Tibial nerve (tissue), 4 donors: ENCODE results near the gene NKD1. TPM values are rescaled to one million over a fixed set of nuclear protein-coding genes. Genes with fewer than 3 reads are reported as not detected.
A peak's percentile ranks its signal among the peaks of the same experiment; 100 is the strongest.

Experiments used
- DNase-seq, 2 donors: peaks; one replicate each; pipeline ENCODE4 v3.0.0-alpha.2; 2019; ENCODE audit warnings: low spot score in 2 of 2
- H3K27ac ChIP-seq, 4 donors: fragments of 200-600 bp; sonication (generic) in 3 of 4; one replicate each; pipeline ENCODE4 v1.5.1; 2017 to 2019; ENCODE audit warnings: mild to moderate bottlenecking in 1 of 4
- H3K27me3 ChIP-seq, 2 donors: fragments of 200-600 bp; sonication (generic) in 1 of 2; one replicate each; pipeline versions ENCODE4 v1.5.1 to v1.6.0; 2017 to 2019
- H3K36me3 ChIP-seq, 3 donors: fragments of 200-600 bp; sonication (generic); one replicate each; pipeline ENCODE4 v1.5.1; 2018 to 2019
- H3K4me1 ChIP-seq, 4 donors: fragments of 200-600 bp; sonication (generic) in 3 of 4; one replicate each; pipeline ENCODE4 v1.5.1; 2017 to 2019
- H3K4me3 ChIP-seq, 4 donors: fragments of 200-600 bp; sonication (generic) in 3 of 4; one replicate each; pipeline ENCODE4 v1.5.1; 2017 to 2019; ENCODE audit warnings: mild to moderate bottlenecking in 1 of 4, moderate library complexity in 1 of 4
- H3K9me3 ChIP-seq, 4 donors: fragments of 200-600 bp; sonication (generic) in 3 of 4; one replicate each; pipeline ENCODE4 v1.5.1; 2017 to 2019
- EP300 ChIP-seq, 2 donors: sonication (generic); formaldehyde crosslinking; IDR thresholded peaks; one replicate each; pipeline ENCODE4 v1.6.1; 2017; ENCODE audit warnings: antibody characterized with exemption in 2 of 2, mild to moderate bottlenecking in 1 of 2
- POLR2A ChIP-seq, 2 donors: fragments of 450-650 bp; IDR thresholded peaks; one replicate each; pipeline ENCODE4 v1.6.1; 2017; ENCODE audit warnings: antibody characterized with exemption in 2 of 2, mild to moderate bottlenecking in 2 of 2, moderate library complexity in 2 of 2
- WGBS, 2 donors: methylation state at CpG; one replicate each; pipeline ENCODE4 v1.1.5; 2018; 5-methylcytosine and 5-hydroxymethylcytosine counted together
- total RNA-seq, 4 donors: library from RNA; depleted of rRNA; stranded (reverse); fragments of >200 nt; gene quantifications; one replicate each; pipeline ENCODE4 v1.1.0, GENCODE V29; 2016
- TF ChIP-seq, protein P1 (sequence below), 5 experiments: fragments of 200-600 bp in 3 of 5; fragments of 450-650 bp in 2 of 5; sonication (generic) in 3 of 5; IDR thresholded peaks; one replicate each; pipeline ENCODE4 v1.5.1; 2016 to 2019; ENCODE audit warnings: antibody characterized with exemption in 5 of 5, mild to moderate bottlenecking in 3 of 5, moderate library complexity in 2 of 5

Gene NKD1
- total RNA-seq, 4 donors from 2014 or later: 20.1 to 92.4 (median 43.1) TPM

DNA sequence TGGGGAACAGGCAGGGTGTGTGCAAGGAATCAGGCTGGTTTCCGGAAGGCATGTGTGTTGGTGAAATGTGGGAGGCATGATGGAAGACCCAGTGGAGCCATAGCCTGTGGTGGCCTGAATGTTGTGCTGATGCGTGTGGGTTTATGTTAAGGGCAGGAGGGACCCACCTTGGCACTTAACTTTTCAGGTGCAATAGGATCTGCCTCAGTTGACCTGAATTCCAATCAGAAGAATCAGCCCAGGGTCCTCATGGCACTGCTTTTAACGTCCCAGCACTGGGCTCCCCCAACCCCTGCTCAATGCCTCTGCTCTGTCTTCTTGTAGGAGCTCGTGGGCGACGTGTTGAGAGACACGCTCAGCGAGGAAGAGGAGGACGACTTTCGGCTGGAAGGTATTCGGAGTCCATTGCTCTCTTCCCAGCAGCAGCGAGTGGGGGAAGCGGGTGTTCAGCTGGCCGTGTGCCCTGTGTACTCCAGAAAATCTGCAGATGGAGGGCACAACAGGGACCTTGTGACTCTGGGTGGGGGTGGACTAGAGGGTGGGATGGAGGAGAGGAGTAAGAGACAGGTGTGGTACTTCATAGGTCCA lies 59.9 kb downstream of the NKD1 start:
- TF ChIP-seq, protein P1, sequence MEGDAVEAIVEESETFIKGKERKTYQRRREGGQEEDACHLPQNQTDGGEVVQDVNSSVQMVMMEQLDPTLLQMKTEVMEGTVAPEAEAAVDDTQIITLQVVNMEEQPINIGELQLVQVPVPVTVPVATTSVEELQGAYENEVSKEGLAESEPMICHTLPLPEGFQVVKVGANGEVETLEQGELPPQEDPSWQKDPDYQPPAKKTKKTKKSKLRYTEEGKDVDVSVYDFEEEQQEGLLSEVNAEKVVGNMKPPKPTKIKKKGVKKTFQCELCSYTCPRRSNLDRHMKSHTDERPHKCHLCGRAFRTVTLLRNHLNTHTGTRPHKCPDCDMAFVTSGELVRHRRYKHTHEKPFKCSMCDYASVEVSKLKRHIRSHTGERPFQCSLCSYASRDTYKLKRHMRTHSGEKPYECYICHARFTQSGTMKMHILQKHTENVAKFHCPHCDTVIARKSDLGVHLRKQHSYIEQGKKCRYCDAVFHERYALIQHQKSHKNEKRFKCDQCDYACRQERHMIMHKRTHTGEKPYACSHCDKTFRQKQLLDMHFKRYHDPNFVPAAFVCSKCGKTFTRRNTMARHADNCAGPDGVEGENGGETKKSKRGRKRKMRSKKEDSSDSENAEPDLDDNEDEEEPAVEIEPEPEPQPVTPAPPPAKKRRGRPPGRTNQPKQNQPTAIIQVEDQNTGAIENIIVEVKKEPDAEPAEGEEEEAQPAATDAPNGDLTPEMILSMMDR (IDR thresholded peaks at IDR 0.05): no peak
- no peak for TF ChIP-seq EP300 (IDR thresholded peaks at IDR 0.05)
- TF ChIP-seq POLR2A (IDR thresholded peaks at IDR 0.05): no peak
- 90 to 92% methylated on average over 14 of the region's 14 CpGs for WGBS, 2 donors
- Histone ChIP-seq H3K36me3 (no peaks in the 10 kb centered on the region), H3K9me3 (no peaks in the 10 kb centered on the region), H3K27me3 (no peaks in the 10 kb centered on the region), H3K27ac (no peak overlapping the region), H3K4me1 (peaks cover 0 to 34% (median 3%) of the 10 kb centered on the region in 4 donors), H3K4me3 (no peak overlapping the region)
- no peak for DNase-seq

DNA sequence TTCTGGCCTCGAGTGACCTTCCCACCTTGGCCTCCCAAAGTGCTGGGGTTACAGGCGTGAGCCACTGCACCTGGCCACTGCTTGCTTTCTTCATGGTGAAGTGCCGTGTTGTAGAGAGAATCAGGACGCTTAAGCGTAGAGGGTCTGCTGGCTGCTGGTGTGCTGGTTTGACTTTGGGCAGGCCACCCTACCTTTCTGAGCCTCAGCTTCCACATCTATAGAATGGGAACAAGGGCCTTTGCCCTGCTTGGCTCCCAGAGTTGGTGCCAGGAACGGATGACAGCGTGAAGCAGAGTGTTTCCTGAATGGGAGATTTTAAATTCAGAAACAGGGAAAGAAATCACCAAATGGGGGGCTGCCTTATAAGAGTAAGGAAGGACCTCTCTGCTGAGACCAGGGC lies 60.9 kb downstream of the NKD1 start:
- Histone ChIP-seq H3K4me3 (no peak overlapping the region), H3K4me1 (peaks cover 0 to 34% (median 3%) of the 10 kb centered on the region in 4 donors), H3K9me3 (no peaks in the 10 kb centered on the region), H3K27me3 (no peaks in the 10 kb centered on the region), H3K27ac (no peak overlapping the region), H3K36me3 (no peaks in the 10 kb centered on the region)
- TF ChIP-seq, protein P1 (IDR thresholded peaks at IDR 0.05): no peak
- TF ChIP-seq EP300 (IDR thresholded peaks at IDR 0.05) (no peak), POLR2A (IDR thresholded peaks at IDR 0.05) (no peak)
- DNase-seq: no peak
- WGBS, 2 donors: 91 to 93% methylated on average over 7 of the region's 7 CpGs

DNA sequence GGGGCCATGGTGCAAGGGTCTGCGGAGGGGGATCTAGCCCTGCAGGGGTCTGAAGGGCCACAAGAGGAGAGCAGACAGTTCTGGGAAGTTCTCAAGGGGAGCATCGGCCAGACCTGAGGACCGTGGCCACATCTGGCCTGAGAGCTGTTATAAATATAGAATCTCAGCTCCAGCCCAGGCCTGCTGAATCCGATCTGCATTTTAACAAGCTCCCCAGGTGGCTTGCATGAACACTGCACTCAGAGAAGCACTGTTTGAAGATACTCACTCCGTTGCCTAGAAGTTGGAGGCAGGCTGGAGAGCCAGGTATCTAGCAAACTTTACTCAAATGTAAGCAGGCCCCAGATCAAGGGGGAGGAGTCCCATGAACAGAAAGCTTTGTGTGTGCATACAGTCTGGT lies 61.3 kb downstream of the NKD1 start:
- WGBS, 2 donors: 62 to 75% methylated on average over 5 of the region's 5 CpGs
- Histone ChIP-seq H3K4me3 (no peak overlapping the region), H3K9me3 (no peaks in the 10 kb centered on the region), H3K36me3 (no peaks in the 10 kb centered on the region), H3K27me3 (no peaks in the 10 kb centered on the region), H3K4me1 (peaks cover 0 to 35% (median 5%) of the 10 kb centered on the region in 4 donors), H3K27ac (no peak overlapping the region)
- no peak for DNase-seq
- no peak for TF ChIP-seq POLR2A (IDR thresholded peaks at IDR 0.05)
- TF ChIP-seq, protein P1 (IDR thresholded peaks at IDR 0.05): no peak

DNA sequence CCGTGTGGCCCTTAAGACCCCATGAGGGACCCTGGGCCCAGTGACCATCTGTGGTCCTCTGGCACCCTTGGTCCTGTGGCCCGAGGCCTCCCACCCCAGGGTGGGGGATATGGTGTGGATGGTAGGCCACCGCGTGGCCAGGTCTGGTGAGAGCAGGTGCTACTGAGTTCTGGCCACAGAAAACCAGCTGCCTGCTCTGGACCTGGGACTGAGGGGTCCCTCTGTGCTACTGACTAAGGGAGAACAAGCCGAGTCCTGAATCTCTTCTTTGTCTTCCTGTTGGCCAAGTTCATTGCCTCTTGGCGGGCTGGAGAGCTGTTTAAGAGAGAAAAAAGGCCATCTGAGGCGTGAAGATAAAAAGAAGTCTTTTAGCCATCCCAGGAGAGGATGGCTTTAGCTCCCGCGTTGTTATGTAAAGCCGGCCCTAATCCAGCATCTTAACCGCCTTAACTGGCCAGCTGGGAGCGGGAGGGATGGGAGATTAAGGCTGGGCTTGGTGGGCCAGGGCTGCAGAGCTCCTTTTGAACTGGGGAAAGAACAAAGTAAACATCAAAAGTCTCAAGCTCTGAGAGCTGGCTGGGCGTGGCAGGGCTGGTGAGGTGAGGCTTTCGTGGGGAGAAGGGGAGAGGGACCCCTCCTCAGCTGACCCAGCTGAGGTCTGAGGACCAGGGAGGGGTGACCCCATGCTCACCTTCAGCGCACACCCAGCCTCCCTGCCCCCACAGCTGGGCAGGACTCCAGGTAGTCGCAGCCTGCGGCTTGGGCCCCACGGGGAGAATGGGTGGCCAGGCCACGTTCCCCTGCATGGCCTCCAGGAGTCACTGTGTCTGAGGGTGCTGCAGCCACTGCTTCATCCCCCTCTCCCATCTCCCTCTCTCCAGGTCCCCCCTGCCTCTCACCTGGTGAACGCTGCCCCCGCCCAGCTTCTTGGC lies 62.4 kb downstream of the NKD1 start:
- no peak for DNase-seq
- Histone ChIP-seq H3K9me3 (no peaks in the 10 kb centered on the region), H3K27ac (peak overlapping the region in 2 of 4 donors; percentile 30 to 62), H3K4me3 (no peak overlapping the region), H3K36me3 (no peaks in the 10 kb centered on the region), H3K27me3 (no peaks in the 10 kb centered on the region), H3K4me1 (peaks cover 0 to 39% (median 6%) of the 10 kb centered on the region in 4 donors)
- 55 to 60% methylated on average over 20 to 21 of the region's 21 CpGs for WGBS, 2 donors
- TF ChIP-seq, protein P1 (IDR thresholded peaks at IDR 0.05): peak in 1 of 5 experiments; percentile 7
- no peak for TF ChIP-seq POLR2A (IDR thresholded peaks at IDR 0.05)
- TF ChIP-seq EP300 (IDR thresholded peaks at IDR 0.05): no peak
